GM19099 (cell line): ENCODE measurements around the gene ARL13B.

Experiments used
- POLR2A ChIP-seq: IDR thresholded peaks from 3 replicates; pipeline ENCODE4 v1.6.1; 2011; ENCODE audit warnings: low read depth; ENCODE audit not compliant: insufficient read length; ENCODE audit errors: extremely low read depth

The ARL13B gene

GRCh38 chr3:93979850-93980676 is at the start of gene ARL13B:
Gene ARL13B, plus strand, starts transcription at chr3:93980155. Its CDS starts 269 bp downstream, at chr3:93980424.
- TF ChIP-seq POLR2A: peak; percentile 81

- no peak for TF ChIP-seq POLR2A
These were observed 48.2 kb upstream of the ARL13B start for GRCh38 chr3:93931597-93932229.

GRCh38 chr3:93934366-93935046 is 45.4 kb upstream of the ARL13B start:
- no peak for TF ChIP-seq POLR2A

GRCh38 chr3:93936549-93936948 is 43.4 kb upstream of the ARL13B start:
- no peak for TF ChIP-seq POLR2A

- no peak for TF ChIP-seq POLR2A
These were observed 18.9 kb upstream of the ARL13B start for GRCh38 chr3:93961026-93961425.

- TF ChIP-seq POLR2A: no peak
These were observed 18.5 kb upstream of the ARL13B start for GRCh38 chr3:93961489-93961888.

- TF ChIP-seq POLR2A: no peak
These were observed 17.2 kb upstream of the ARL13B start for GRCh38 chr3:93962798-93963197.

- no peak for TF ChIP-seq POLR2A
These were observed 10.5 kb upstream of the ARL13B start for GRCh38 chr3:93969443-93969842.

GRCh38 chr3:93969997-93970396 is 10.0 kb upstream of the ARL13B start:
- TF ChIP-seq POLR2A: no peak

- no peak for TF ChIP-seq POLR2A
These were observed 6.5 kb upstream of the ARL13B start, which contains the start of gene PROS1 for GRCh38 chr3:93973131-93974126. Gene PROS1, minus strand, starts transcription at chr3:93973896. Its CDS starts 147 bp downstream, at chr3:93973749.

- TF ChIP-seq POLR2A: no peak
These were observed 1.7 kb downstream of the ARL13B start for GRCh38 chr3:93981649-93982048.

- TF ChIP-seq POLR2A: no peak
These were observed 3.5 kb downstream of the ARL13B start for GRCh38 chr3:93983408-93983807.

GRCh38 chr3:93984618-93985017 is 4.7 kb downstream of the ARL13B start:
- TF ChIP-seq POLR2A: no peak

GRCh38 chr3:93988283-93988682 is 8.3 kb downstream of the ARL13B start:
- TF ChIP-seq POLR2A: no peak

- no peak for TF ChIP-seq POLR2A
These were observed 8.8 kb downstream of the ARL13B start for GRCh38 chr3:93988764-93989163.

- TF ChIP-seq POLR2A: no peak
These were observed 9.3 kb downstream of the ARL13B start for GRCh38 chr3:93989241-93989640.
